Cortex of kidney (tissue), 1 donor: ENCODE measurements around the gene SMCR8.
"Not testable (repeated sequence)": the region's sequence is repeated elsewhere in the genome, so short reads cannot be mapped to it uniquely, and the experiment has no call there.

Experiments
- DNase-seq: peaks from one replicate; lab custom pipeline; 2025; lab: John Stamatoyannopoulos, UW

Gene SMCR8

GRCh38 chr17:18318771-18319450 lies 3.8 kb downstream of the SMCR8 start:
- DNase-seq, result no peak

- DNase-seq, result no peak
Observed at GRCh38 chr17:18319604-18320256, 4.6 kb downstream of the SMCR8 start.

- no peak for DNase-seq
Observed at GRCh38 chr17:18320301-18320700, 5.2 kb downstream of the SMCR8 start.

GRCh38 chr17:18321309-18321708 lies 6.2 kb downstream of the SMCR8 start:
- DNase-seq, result no peak

- DNase-seq, result no peak
Observed at GRCh38 chr17:18322522-18322921, 7.4 kb downstream of the SMCR8 start.

- no peak for DNase-seq
Observed at GRCh38 chr17:18323007-18323406, 7.9 kb downstream of the SMCR8 start.

GRCh38 chr17:18323507-18324139 lies 8.5 kb downstream of the SMCR8 start:
- no peak for DNase-seq

- DNase-seq, result no peak
Observed at GRCh38 chr17:18324140-18325050, 9.3 kb downstream of the SMCR8 start.

GRCh38 chr17:18326039-18326438 lies 10.9 kb downstream of the SMCR8 start:
- DNase-seq, result no peak

- no peak for DNase-seq
Observed at GRCh38 chr17:18326572-18326971, 11.5 kb downstream of the SMCR8 start.

- DNase-seq, result no peak
Observed at GRCh38 chr17:18327093-18327492, 12.0 kb downstream of the SMCR8 start.

- DNase-seq, result no peak
Observed at GRCh38 chr17:18327556-18327955, 12.5 kb downstream of the SMCR8 start.

GRCh38 chr17:18328643-18329204 lies 13.6 kb downstream of the SMCR8 start:
- DNase-seq, result no peak

- no peak for DNase-seq
Observed at GRCh38 chr17:18331879-18332278, 16.8 kb downstream of the SMCR8 start.

GRCh38 chr17:18332909-18333489 lies 17.9 kb downstream of the SMCR8 start:
- DNase-seq, result no peak

GRCh38 chr17:18338158-18338557 lies 23.1 kb downstream of the SMCR8 start:
- not testable (repeated sequence) for DNase-seq

- DNase-seq, result no peak
Observed at GRCh38 chr17:18339933-18340332, 24.8 kb downstream of the SMCR8 start.

GRCh38 chr17:18344021-18344420 lies 28.9 kb downstream of the SMCR8 start:
- DNase-seq, result no peak

GRCh38 chr17:18353541-18353940 lies 38.4 kb downstream of the SMCR8 start:
- DNase-seq, result no peak

- no peak for DNase-seq
Observed at GRCh38 chr17:18356624-18357023, 41.5 kb downstream of the SMCR8 start.

GRCh38 chr17:18360518-18360917 lies 45.4 kb downstream of the SMCR8 start:
- DNase-seq, result no peak
